SW480 (cell line): ENCODE results near the gene TRH.
"Not testable (repeated sequence)": the region's sequence is repeated elsewhere in the genome, so short reads cannot be mapped to it uniquely, and the experiment has no call there.

Source experiments
- DNase-seq: peaks from one replicate; pipeline ENCODE4 v3.0.0-alpha.2; 2016; ENCODE audit warnings: low spot score

TRH gene

DNA sequence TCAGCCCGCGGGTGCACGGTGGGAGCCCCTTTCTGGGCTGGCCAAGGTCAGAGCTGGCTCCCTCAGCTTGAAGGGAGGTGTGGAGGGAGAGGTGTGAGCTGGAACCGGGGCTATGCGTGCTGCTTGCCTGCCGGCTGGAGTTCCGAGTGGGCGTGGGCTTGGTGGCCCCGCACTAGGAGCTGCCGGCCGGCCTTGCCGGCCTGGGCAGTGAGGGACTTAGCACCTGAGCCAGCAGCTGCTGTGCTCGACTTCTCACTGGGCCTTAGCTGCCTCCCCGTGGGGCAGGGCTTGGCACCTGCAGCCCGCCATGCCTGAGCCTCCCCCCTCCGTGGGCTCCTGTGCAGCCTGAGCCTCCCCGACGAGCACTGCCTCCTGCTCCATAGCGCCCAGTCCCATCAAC lies 36.0 kb downstream of the TRH start:
- DNase-seq, result no peak

DNA sequence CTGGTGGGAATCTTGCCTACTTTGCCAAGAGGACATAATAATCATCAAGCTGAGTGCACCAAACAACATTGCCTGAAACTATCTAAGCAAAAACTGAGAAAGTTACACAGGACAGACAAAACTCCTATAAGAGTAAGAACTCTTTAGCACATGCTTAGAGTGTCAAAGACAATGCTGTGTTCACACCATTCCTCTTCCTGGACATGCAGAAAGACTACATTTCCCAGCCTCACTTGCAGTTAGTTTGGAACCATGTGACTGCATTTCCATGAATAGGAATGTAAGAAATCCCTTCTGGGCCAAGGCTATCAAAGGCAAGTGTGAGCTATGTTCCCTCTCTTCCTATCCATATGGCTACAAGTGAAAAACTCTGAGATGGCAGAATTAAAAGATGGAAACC lies 37.6 kb downstream of the TRH start:
- not testable (repeated sequence) for DNase-seq

DNA sequence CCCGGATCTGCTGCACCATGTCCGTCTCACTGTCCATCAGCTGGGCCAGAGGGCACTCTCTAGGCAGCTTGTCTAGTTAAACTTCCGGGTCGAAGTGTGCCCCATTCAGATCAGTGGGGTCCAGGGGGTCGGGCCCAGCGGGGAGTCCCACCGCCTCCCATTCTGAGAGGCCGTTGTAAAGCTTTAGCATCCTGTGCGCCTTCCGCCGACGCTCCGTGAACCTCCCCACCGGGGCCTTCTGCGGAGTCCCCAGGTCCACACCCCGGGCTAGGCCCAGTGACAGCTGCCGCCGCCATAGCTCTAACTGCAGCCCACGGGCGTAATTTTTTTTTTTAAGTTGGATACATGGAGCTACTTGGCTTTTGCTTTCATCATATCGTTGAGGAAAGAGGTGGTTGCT lies 38.7 kb downstream of the TRH start:
- not testable (repeated sequence) for DNase-seq

DNA sequence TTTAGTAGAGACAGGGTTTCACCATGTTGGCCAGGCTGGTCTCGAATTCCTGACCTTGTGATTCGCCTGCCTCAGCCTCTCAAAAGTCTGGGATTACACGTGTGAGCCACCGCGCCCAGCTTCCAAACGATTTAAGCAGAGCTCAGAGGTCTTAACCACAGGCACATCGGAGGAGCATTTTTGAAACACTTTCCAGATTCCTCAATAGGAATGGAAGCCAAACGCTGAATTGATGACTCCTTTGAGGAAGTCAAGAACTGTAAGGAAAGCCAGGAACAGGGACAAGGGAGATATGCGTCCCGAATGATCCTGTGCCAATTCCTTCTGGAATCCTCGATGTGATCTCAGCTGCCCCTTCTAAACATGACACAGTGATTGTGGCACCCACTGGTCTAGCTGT lies 40.0 kb downstream of the TRH start:
- no peak for DNase-seq

DNA sequence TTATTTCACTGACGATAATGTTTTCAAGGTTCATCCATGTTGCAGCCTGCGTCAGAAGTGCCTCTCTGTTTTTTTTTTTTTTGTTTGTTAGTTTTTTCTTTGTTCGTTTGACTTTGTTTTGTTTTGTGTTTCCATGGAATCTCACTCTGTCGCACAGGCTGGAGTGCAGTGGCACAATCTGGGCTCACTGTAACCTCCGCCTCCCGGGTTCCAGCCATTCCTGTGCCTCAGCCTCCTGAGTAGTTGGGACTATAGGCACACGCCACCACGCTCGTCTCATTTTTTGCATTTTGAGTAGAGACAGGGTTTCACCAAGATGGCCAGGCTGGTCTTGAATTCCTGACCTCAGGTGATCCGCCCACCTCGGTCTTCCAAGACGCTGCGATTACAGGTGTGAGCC lies 43.1 kb downstream of the TRH start:
- DNase-seq, result not testable (repeated sequence)

DNA sequence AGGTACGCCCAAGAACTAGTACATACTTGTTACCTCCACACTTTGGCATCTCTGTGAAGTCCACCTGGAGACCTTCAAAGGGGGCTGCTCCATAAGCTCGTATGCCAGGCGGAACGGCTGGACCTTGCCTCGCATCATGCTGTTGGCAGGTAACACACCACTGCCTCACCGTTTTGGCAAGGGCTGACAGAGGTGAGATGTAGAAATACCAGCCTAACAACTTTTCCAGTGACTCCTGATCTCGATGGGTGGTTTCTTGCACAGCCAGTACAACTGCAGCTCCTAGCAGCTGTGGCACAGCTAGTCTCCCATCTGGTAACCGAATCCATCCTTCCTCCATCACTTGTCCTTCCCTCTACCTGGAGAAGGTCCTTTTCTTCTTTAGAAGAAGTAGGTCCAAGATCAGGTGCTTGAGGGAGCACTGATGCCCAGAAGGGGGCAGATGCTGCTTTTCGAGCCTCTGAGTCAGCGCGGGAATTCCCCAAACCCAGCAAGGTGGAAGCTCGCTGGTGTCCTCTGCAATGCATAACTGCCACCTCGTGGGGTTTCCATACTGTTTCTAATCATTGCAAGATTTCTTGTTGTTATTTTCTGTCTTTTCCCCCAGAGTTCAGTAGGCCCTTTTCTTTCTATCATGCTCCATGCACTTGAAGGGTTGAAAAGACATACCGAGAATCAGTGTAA lies 51.8 kb downstream of the TRH start:
- DNase-seq, result not testable (repeated sequence)

DNA sequence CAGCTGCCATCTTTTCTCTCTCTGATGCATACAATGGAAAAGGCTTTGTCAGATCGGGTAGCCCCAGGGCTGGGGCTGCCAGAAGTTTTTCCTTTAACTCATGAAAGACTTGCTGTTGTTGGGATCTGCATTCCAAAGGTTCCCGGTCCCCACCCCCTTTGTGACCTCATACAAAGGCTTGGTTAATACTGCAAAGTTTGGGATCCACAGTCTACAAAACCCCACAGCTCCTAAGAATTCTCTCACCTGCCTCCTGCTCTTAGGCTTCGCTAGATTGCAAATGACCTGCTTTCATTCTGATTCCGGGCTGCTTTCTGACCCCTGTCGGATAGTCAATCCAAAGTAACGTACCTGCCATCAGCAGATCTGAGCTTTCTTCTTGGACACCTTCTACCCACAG lies 52.9 kb downstream of the TRH start:
- not testable (repeated sequence) for DNase-seq
